Psoas muscle (tissue), 8 donors: ENCODE measurements around the gene UBE2E1. TPM values are rescaled to one million over a fixed set of nuclear protein-coding genes. Genes with fewer than 3 reads are reported as not detected.

Experiments
- ATAC-seq, 4 donors: fragments of 200-7000 bp; cut with Tn5 transposase; one replicate each; pipeline ENCODE4 v1.9.1; 2020; ENCODE audit warnings: moderate library complexity in 3 of 4, mild to moderate bottlenecking in 2 of 4
- DNase-seq, 2 donors: peaks; one replicate each; pipeline ENCODE4 v3.0.0-alpha.2; 2020
- H3K27ac ChIP-seq: fragments of 200-600 bp; one replicate; pipeline ENCODE4 v1.8.0; 2022
- H3K27me3 ChIP-seq, 3 donors: fragments of 200-600 bp in 1 of 3; one replicate each; pipeline versions ENCODE4 v1.6.1 to v1.8.0; 2013 to 2022; ENCODE audit warnings: low read length in 2 of 3, mild to moderate bottlenecking in 2 of 3, moderate library complexity in 1 of 3; ENCODE audit not compliant: insufficient read depth in 3 of 3
- H3K36me3 ChIP-seq, 2 donors: fragments of 200-600 bp in 1 of 2; one replicate each; pipeline versions ENCODE4 v1.6.1 to v1.8.0; 2013 to 2022; ENCODE audit warnings: low read depth in 1 of 2, mild to moderate bottlenecking in 1 of 2, moderate library complexity in 1 of 2; ENCODE audit not compliant: insufficient read depth in 1 of 2
- H3K4me1 ChIP-seq: fragments of 200-600 bp; one replicate; pipeline ENCODE4 v1.8.0; 2022
- H3K4me3 ChIP-seq: fragments of 200-600 bp; one replicate; pipeline ENCODE4 v1.8.0; 2022; ENCODE audit warnings: mild to moderate bottlenecking
- H3K9me3 ChIP-seq: fragments of 200-600 bp; one replicate; pipeline ENCODE4 v1.8.0; 2022
- WGBS, 3 donors: extraction: QIAGEN DNeasy Blood & Tissue Kit; methylation state at CpG; one replicate each; pipeline versions ENCODE4 v1.1.6 to v1.1.7; 2013; 5-methylcytosine and 5-hydroxymethylcytosine counted together
- intact Hi-C, 2 donors: fragments of 100-400 bp; cut with DNase I; formaldehyde crosslinking; loops; one replicate each; pipeline versions ENCODE4 v1.11.0 to v1.14.2; 2022
- polyA plus RNA-seq, 3 donors: library from polyadenylated mRNA; stranded (reverse); fragments of 200-250 nt; gene quantifications; one replicate each; pipeline ENCODE4 v1.2.3, GENCODE V29; 2013
- total RNA-seq, 4 donors: library from RNA; stranded (reverse); fragmentation: NEBNext Ultra II Directional in 2 of 4; extraction: Animal tissue kit (Norgen Biotek cat#: 25700) in 2 of 4; gene quantifications; one replicate each; pipeline versions ENCODE4 v1.2.1 to v1.2.4, GENCODE V29; 2021 to 2023
- TF ChIP-seq, protein P1 (sequence below): fragments of 200-600 bp; IDR thresholded peaks from one replicate; pipeline ENCODE4 v1.8.0; 2022; ENCODE audit warnings: antibody characterized with exemption
- donor health status: healthy with polysubstance abuse.
- donor health status: DM: no; HTN: no; CAD: no; lungs with moderate emphysema.
- donor health status: Bipolar disorder and iron deficiency.
- donor health status: healthy.
- donor health status: DM: yes; HTN: yes; CAD: no.
- donor health status: DM: no; HTN: no; CAD: no.
- donor health status: DM: no; HTN: no; CAD: no.
- donor health status: DM: yes; HTN: yes; CAD: no.

UBE2E1 gene
- total and polyA plus RNA-seq, 7 donors = 54.1 to 112 (median 85.9) TPM

DNA sequence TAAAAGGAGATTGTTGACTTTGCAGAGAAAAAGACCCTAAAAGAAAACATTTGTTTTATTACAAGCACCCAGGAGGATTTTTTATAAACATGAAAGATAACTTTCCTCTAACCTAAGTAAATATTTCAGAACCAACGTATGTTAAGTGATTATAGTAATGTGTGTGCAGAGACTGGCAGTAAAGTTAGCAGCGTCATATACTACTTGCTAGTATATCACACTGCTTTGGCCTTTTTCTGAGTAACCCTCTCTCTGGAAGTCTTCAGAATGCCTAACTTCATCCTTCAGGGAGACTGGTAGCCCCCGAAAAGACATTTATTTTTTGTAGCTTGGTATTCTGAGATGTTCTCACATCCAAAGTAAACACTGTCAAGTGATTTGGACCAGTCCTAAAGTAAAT lies 17.9 kb downstream of the UBE2E1 start:
- TF ChIP-seq, protein P1, sequence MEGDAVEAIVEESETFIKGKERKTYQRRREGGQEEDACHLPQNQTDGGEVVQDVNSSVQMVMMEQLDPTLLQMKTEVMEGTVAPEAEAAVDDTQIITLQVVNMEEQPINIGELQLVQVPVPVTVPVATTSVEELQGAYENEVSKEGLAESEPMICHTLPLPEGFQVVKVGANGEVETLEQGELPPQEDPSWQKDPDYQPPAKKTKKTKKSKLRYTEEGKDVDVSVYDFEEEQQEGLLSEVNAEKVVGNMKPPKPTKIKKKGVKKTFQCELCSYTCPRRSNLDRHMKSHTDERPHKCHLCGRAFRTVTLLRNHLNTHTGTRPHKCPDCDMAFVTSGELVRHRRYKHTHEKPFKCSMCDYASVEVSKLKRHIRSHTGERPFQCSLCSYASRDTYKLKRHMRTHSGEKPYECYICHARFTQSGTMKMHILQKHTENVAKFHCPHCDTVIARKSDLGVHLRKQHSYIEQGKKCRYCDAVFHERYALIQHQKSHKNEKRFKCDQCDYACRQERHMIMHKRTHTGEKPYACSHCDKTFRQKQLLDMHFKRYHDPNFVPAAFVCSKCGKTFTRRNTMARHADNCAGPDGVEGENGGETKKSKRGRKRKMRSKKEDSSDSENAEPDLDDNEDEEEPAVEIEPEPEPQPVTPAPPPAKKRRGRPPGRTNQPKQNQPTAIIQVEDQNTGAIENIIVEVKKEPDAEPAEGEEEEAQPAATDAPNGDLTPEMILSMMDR = no peak
- H3K9me3 ChIP-seq = no peaks in the 10 kb centered on the region
- WGBS, 3 donors = 78 to 84% (median 81%) methylated on average over 3 of the region's 3 CpGs
- ATAC-seq (no peak), DNase-seq (no peak)
- intact Hi-C loops = no loop called here
- H3K27ac ChIP-seq = no peak overlapping the region
- no peaks in the 10 kb centered on the region for H3K36me3 ChIP-seq
- H3K4me1 ChIP-seq = peaks cover 54% of the 10 kb centered on the region
- no peaks in the 10 kb centered on the region for H3K27me3 ChIP-seq
- H3K4me3 ChIP-seq = no peak overlapping the region

DNA sequence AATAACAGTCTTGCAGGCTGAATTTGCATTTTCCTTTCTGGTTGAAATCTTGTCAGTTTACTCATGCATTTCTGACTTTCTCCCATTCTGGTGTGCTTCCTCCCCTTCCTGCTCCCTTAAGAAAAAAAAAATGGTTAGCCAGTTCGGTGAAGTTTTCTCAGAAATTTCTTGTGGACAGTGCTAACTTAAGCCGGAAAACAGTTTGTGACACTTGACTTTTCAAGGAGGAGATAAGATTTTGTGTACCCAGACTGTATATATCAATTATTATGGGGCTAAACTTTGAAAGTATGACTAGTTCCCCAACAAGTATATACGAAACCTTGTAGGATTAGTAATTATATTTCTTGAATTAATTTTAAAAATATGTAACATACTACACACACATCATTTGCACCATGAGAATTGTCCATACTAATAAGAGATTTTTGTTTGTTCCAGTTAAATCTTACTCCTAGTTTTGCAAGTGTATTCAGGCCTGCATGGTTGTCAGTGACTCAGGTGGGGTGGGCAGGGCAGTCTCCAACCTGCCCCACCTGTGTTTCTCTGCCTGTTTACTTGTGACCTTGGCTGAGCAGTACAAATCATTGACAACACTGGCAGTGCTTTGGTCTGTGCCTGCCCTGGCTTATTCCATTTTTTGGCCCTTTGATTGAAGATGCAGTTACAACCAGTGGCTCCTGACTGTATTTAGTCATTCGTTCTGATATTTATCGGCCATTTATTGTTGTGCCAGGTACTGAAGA lies 19.1 kb downstream of the UBE2E1 start:
- DNase-seq (no peak), ATAC-seq (no peak)
- intact Hi-C loops = no loop called here
- TF ChIP-seq, protein P1 = no peak
- Histone ChIP-seq H3K27ac (no peak overlapping the region), H3K4me3 (no peak overlapping the region), H3K9me3 (no peaks in the 10 kb centered on the region), H3K27me3 (no peaks in the 10 kb centered on the region), H3K36me3 (no peaks in the 10 kb centered on the region), H3K4me1 (peaks cover 52% of the 10 kb centered on the region)
- WGBS, 3 donors = 48 to 75% (median 49%) methylated on average over 5 of the region's 5 CpGs

DNA sequence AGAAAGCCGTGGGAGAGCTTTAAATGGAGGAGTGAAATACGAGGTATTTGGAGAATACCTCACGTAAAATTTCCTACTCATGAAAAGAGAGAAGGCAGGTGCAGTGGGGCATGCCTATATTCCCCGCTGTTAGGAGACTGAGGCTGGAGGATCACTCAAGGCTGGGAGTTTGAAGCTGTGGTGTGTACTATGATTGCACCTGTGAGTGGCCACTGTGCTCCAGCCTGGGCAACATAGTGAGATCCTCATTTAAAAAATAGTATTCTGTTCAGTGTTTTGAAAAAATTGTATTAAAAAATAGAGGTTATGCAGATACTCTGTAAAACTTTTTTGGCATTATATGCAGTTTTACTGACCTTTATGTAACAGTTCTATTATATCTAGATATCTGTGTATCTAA lies 20.0 kb downstream of the UBE2E1 start:
- H3K27me3 ChIP-seq = no peaks in the 10 kb centered on the region
- DNase-seq (no peak), ATAC-seq (no peak)
- no peak overlapping the region for H3K4me3 ChIP-seq
- H3K36me3 ChIP-seq = no peaks in the 10 kb centered on the region
- H3K4me1 ChIP-seq = peaks cover 51% of the 10 kb centered on the region
- 93 to 95% (median 95%) methylated on average over 4 of the region's 4 CpGs for WGBS, 3 donors
- no peak overlapping the region for H3K27ac ChIP-seq
- no peaks in the 10 kb centered on the region for H3K9me3 ChIP-seq
- intact Hi-C loops = no loop called here
- TF ChIP-seq, protein P1 = no peak

DNA sequence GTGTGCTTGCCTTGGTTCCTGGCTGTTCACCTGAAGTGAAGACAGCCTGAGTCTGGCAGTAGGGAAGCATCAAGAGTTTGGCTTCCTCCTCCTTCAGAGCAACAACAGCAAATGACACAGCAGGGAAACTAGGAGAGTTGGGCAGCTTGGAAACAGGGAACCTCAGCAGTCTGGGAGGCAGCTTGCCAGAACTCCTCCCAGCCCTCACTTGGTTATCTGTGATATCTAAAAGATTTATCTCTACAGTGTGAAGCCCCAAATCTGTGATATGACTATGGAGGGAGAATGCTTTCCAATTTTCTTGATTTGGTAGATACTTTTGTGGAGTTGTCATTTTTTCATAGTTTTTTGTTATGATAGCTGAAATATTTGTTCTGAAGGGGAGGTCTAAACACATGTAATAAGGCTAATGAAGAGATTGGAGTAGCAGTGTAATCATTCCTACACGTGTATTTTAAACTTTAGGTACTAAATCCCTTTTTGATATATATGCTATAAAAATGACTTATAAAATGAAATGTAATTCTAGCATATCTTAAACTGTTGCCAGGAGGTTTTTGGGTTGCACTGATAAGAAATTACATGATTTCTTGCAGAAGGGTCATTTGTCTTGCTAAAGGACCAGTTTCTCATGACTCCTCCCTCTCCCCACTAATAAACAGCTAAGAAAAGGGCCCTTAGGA lies 20.8 kb downstream of the UBE2E1 start:
- Histone ChIP-seq H3K4me1 (peaks cover 54% of the 10 kb centered on the region), H3K4me3 (no peak overlapping the region), H3K9me3 (no peaks in the 10 kb centered on the region), H3K27ac (no peak overlapping the region), H3K36me3 (no peaks in the 10 kb centered on the region), H3K27me3 (no peaks in the 10 kb centered on the region)
- ATAC-seq = peak; percentile 34 to 62 (median 52)
- TF ChIP-seq, protein P1 = no peak
- peak in 1 of 2 donors; percentile 25 for DNase-seq
- 41 to 66% (median 56%) methylated on average over 1 of the region's 1 CpG for WGBS, 3 donors
- intact Hi-C loops = no loop called here
